ENCODE data around the gene NTRK1. TPM values are rescaled to one million over a fixed set of nuclear protein-coding genes. Genes with fewer than 3 reads are reported as not detected.

NTRK1 gene
- total and polyA plus RNA-seq, 4 donors = 0.13 to 0.17 (median 0.14) TPM

DNA sequence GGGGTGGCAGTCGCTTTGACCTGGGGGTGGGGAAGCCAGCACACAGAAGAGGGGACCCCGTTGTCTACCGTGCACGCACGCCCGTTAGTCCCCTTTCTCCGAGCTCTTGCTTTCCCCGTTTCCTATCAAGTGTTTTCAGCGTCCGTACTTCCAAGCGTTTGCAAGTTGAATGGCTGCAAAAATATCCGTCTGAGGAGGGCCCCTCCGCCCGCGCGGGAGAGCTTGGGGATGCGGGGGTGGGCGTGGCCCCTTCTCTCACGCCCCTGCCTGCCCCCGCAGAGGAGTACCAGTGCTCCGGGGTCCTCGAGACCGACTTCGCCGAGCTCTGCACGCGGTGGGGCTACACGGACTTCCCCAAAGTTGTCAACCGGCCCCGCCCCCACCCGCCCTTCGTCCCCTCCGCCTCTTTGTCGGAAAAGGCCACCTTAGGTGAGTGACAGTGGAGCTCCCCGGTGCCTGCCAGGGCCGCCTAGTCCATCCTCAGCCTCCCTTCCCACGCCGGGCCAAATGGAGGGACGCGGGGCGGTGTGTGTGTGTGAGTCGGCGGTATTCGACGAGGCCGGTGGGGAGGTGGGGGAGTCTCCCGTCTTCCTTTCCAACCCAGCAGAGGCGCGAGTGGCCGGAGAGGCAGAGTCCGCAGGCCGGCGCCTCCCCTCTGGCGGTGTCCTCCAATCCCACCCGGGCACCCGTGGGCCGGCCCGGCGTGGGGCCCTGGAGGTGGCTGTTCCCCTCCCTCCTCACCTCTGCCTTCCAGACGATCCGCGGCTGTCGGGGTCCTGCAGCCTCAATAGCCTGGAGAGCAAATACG lies 63.2 kb downstream of the NTRK1 start:
- Histone ChIP-seq H3K27ac (ENCODE audit: low read depth in 1 of 2, low read length in 2 of 2) (no peak overlapping the region), H3K4me3 (ENCODE audit: low read depth in 1 of 3, low read length in 3 of 3) (no peak overlapping the region), H3K36me3 (ENCODE audit: control insufficient read depth in 4 of 4, insufficient read depth in 3 of 4, low read depth in 1 of 4, low read length in 3 of 4) (no peaks in the 10 kb centered on the region), H3K4me1 (ENCODE audit: control insufficient read depth in 4 of 4, insufficient read depth in 4 of 4, low read length in 3 of 4) (peaks cover 8 to 26% (median 11%) of the 10 kb centered on the region in 4 donors), H3K9me3 (ENCODE audit: control insufficient read depth in 4 of 4, low read length in 3 of 4) (no peaks in the 10 kb centered on the region), H3K9ac (ENCODE audit: low read depth in 1 of 2, low read length in 2 of 2) (no peak overlapping the region), H3K27me3 (ENCODE audit: control insufficient read depth in 4 of 4, insufficient read depth in 4 of 4, low read length in 3 of 4) (peaks cover 0 to 34% (median 17%) of the 10 kb centered on the region in 4 donors)
- TF ChIP-seq JUND (IDR thresholded peaks at IDR 0.05) = no peak
- TF ChIP-seq, protein P1, sequence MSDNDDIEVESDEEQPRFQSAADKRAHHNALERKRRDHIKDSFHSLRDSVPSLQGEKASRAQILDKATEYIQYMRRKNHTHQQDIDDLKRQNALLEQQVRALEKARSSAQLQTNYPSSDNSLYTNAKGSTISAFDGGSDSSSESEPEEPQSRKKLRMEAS (IDR thresholded peaks at IDR 0.05) = no peak
- no peak for DNase-seq (ENCODE audit: low spot score)
- 5% methylated on average over 64 of the region's 64 CpGs for WGBS

DNA sequence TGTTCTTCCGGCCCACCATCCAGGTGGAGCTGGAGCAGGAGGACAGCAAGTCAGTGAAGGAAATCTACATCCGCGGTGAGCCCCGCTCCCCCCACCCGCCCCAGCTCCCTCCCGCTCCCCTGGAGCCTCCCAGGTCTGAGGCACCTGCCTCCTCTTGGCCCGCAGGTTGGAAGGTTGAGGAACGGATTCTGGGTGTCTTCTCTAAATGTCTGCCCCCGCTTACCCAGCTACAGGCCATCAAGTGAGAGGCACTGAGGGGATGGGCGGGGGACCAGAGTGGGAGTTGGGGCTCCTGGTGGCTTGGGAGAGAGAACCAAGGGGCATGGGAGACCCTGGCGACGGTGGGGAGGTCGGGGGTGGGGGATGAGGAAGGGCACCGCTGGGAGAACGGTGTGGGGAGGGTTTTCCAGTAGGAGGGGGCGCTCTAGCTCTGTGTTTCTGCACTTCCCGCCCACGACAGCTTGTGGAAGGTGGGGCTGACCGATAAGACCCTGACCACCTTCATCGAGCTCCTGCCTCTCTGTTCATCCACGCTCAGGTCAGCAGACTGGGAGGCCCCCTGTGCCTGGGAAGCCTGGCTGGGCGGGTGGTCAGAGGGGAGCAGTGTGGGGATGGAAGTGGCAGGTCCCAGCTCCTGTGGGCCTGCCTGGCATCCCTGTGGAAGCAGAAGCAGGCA lies 64.0 kb downstream of the NTRK1 start:
- no peak overlapping the region for H3K27ac ChIP-seq (ENCODE audit: low read depth in 1 of 2, low read length in 2 of 2)

More for the DNA sequence above, 64.0 kb downstream of the NTRK1 start:
- Histone ChIP-seq H3K27me3 (ENCODE audit: control insufficient read depth in 4 of 4, insufficient read depth in 4 of 4, low read length in 3 of 4) (peaks cover 0 to 36% (median 17%) of the 10 kb centered on the region in 4 donors), H3K4me1 (ENCODE audit: control insufficient read depth in 4 of 4, insufficient read depth in 4 of 4, low read length in 3 of 4) (peaks cover 8 to 26% (median 11%) of the 10 kb centered on the region in 4 donors), H3K9ac (ENCODE audit: low read depth in 1 of 2, low read length in 2 of 2) (no peak overlapping the region), H3K36me3 (ENCODE audit: control insufficient read depth in 4 of 4, insufficient read depth in 3 of 4, low read depth in 1 of 4, low read length in 3 of 4) (no peaks in the 10 kb centered on the region), H3K4me3 (ENCODE audit: low read depth in 1 of 3, low read length in 3 of 3) (no peak overlapping the region), H3K9me3 (ENCODE audit: control insufficient read depth in 4 of 4, low read length in 3 of 4) (no peaks in the 10 kb centered on the region)
- 28% methylated on average over 22 of the region's 22 CpGs for WGBS
- TF ChIP-seq HNF4G (IDR thresholded peaks at IDR 0.05) (no peak), YY1 (IDR thresholded peaks at IDR 0.05) (no peak), FOXA2 (IDR thresholded peaks at IDR 0.05) (no peak), NR2F2 (IDR thresholded peaks at IDR 0.05) (no peak), TAF1 (conservative IDR thresholded peaks at IDR 0.05) (no peak), RXRA (IDR thresholded peaks at IDR 0.05) (no peak), SP1 (IDR thresholded peaks at IDR 0.05) (no peak), RAD21 (IDR thresholded peaks at IDR 0.05) (no peak), EGR1 (IDR thresholded peaks at IDR 0.05; ENCODE audit: low read depth in 2 of 2) (no peak), GABPA (IDR thresholded peaks at IDR 0.05 in 1 of 2, conservative IDR thresholded peaks at IDR 0.05 in 1 of 2) (no peak)
- TF ChIP-seq, protein P2, sequence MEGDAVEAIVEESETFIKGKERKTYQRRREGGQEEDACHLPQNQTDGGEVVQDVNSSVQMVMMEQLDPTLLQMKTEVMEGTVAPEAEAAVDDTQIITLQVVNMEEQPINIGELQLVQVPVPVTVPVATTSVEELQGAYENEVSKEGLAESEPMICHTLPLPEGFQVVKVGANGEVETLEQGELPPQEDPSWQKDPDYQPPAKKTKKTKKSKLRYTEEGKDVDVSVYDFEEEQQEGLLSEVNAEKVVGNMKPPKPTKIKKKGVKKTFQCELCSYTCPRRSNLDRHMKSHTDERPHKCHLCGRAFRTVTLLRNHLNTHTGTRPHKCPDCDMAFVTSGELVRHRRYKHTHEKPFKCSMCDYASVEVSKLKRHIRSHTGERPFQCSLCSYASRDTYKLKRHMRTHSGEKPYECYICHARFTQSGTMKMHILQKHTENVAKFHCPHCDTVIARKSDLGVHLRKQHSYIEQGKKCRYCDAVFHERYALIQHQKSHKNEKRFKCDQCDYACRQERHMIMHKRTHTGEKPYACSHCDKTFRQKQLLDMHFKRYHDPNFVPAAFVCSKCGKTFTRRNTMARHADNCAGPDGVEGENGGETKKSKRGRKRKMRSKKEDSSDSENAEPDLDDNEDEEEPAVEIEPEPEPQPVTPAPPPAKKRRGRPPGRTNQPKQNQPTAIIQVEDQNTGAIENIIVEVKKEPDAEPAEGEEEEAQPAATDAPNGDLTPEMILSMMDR (IDR thresholded peaks at IDR 0.05; ENCODE audit: low read depth, low read length, missing input control) = no peak
- TF ChIP-seq, protein P3, sequence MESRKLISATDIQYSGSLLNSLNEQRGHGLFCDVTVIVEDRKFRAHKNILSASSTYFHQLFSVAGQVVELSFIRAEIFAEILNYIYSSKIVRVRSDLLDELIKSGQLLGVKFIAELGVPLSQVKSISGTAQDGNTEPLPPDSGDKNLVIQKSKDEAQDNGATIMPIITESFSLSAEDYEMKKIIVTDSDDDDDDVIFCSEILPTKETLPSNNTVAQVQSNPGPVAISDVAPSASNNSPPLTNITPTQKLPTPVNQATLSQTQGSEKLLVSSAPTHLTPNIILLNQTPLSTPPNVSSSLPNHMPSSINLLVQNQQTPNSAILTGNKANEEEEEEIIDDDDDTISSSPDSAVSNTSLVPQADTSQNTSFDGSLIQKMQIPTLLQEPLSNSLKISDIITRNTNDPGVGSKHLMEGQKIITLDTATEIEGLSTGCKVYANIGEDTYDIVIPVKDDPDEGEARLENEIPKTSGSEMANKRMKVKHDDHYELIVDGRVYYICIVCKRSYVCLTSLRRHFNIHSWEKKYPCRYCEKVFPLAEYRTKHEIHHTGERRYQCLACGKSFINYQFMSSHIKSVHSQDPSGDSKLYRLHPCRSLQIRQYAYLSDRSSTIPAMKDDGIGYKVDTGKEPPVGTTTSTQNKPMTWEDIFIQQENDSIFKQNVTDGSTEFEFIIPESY (IDR thresholded peaks at IDR 0.05) = no peak
- TF ChIP-seq, protein P4, sequence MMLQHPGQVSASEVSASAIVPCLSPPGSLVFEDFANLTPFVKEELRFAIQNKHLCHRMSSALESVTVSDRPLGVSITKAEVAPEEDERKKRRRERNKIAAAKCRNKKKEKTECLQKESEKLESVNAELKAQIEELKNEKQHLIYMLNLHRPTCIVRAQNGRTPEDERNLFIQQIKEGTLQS (IDR thresholded peaks at IDR 0.05) = no peak
- no peak for DNase-seq (ENCODE audit: low spot score)

All from liver (tissue), 9 donors.